Caco-2 (cell line): ENCODE data around the gene KIF6. TPM values are rescaled to one million over a fixed set of nuclear protein-coding genes. Genes with fewer than 3 reads are reported as not detected.

ENCODE experiments used
- BruUV-seq: library from RNA; stranded (reverse); fragments of 400-500 nt; replicated peaks from 2 replicates; lab custom pipeline; 2021; lab: Mats Ljungman, UMichigan
- CTCF ChIA-PET: fragments of 300-600 bp; sonication (Branson Sonifier 250); formaldehyde crosslinking; loops from one replicate; lab custom pipeline; 2022; ENCODE audit warnings: antibody characterized with exemption; lab: Charles Lee
- POLR2A ChIA-PET: fragments of 300-600 bp; sonication (Branson Sonifier 250); formaldehyde crosslinking; loops from one replicate; lab custom pipeline; 2022; ENCODE audit warnings: antibody characterized with exemption; lab: Charles Lee
- DNase-seq, 2 experiments: peaks; one replicate each; pipeline versions ENCODE4 v3.0.0 to v3.0.0-alpha.2; 2020 to 2022
- H3K27me3 ChIP-seq: replicated peaks from 2 replicates; pipeline ENCODE4 v1.6.0; 2011; ENCODE audit warnings: low read length; ENCODE audit not compliant: control insufficient read depth, insufficient read depth
- H3K36me3 ChIP-seq: 2 replicates; pipeline ENCODE4 v1.5.1; 2011; ENCODE audit warnings: low read length; ENCODE audit not compliant: control insufficient read depth, insufficient read depth
- H3K4me1 ChIP-seq: fragments of 250-450 bp; sonication (Bioruptor Pico); 2 replicates; pipeline ENCODE4 v1.5.1; 2020; ENCODE audit warnings: mild to moderate bottlenecking
- H3K4me3 ChIP-seq: 2 replicates; pipeline ENCODE4 v1.5.1; 2011; ENCODE audit warnings: low read depth, mild to moderate bottlenecking, control low read depth, low read length
- H3K9me3 ChIP-seq: fragments of 250-450 bp; sonication (Bioruptor Pico); 2 replicates; pipeline ENCODE4 v1.5.1; 2020; ENCODE audit warnings: mild to moderate bottlenecking, moderate library complexity
- H3K27ac Mint-ChIP-seq: one replicate; pipeline ENCODE4 v1.8.0; 2022; ENCODE audit warnings: mixed read lengths; ENCODE audit not compliant: unreplicated experiment
- H3K27me3 Mint-ChIP-seq: one replicate; pipeline ENCODE4 v1.8.0; 2022; ENCODE audit warnings: mixed read lengths; ENCODE audit not compliant: insufficient read depth, unreplicated experiment
- H3K36me3 Mint-ChIP-seq: one replicate; pipeline ENCODE4 v1.8.0; 2022; ENCODE audit warnings: mild to moderate bottlenecking, mixed read lengths; ENCODE audit not compliant: insufficient read depth, unreplicated experiment
- H3K4me1 Mint-ChIP-seq: one replicate; pipeline ENCODE4 v1.8.0; 2022; ENCODE audit warnings: low read depth, mixed read lengths; ENCODE audit not compliant: unreplicated experiment
- H3K4me3 Mint-ChIP-seq: one replicate; pipeline ENCODE4 v1.8.0; 2022; ENCODE audit warnings: mild to moderate bottlenecking, moderate library complexity, mixed read lengths; ENCODE audit not compliant: unreplicated experiment
- H3K9me3 Mint-ChIP-seq: one replicate; pipeline ENCODE4 v1.8.0; 2022; ENCODE audit warnings: mixed read lengths; ENCODE audit not compliant: unreplicated experiment
- intact Hi-C: fragments of 100-400 bp; cut with micrococcal nuclease; formaldehyde crosslinking; loops from one replicate; pipeline ENCODE4 v1.10.0; 2022; ENCODE audit not compliant: unreplicated experiment
- total RNA-seq: library from RNA; stranded (reverse); gene quantifications from 2 replicates; pipeline ENCODE4 v1.2.3, GENCODE V29; 2022
- TF ChIP-seq, protein P1 (sequence below), 2 experiments: fragments of 200-600 bp in 1 of 2; IDR thresholded peaks; 1 replicate in 1 of 2; 2 replicates in 1 of 2; pipeline versions ENCODE4 v1.5.1 to v1.8.0; 2011 to 2022; ENCODE audit warnings: antibody characterized with exemption in 1 of 2, control low read depth in 1 of 2, inconsistent platforms in 1 of 2, low read depth in 1 of 2, low read length in 1 of 2, mild to moderate bottlenecking in 1 of 2, moderate library complexity in 1 of 2; ENCODE audit not compliant: insufficient read depth in 1 of 2, severe bottlenecking in 1 of 2, unreplicated experiment in 1 of 2

Gene KIF6
- total RNA-seq, 1 experiment from 2014 or later, result not detected

DNA sequence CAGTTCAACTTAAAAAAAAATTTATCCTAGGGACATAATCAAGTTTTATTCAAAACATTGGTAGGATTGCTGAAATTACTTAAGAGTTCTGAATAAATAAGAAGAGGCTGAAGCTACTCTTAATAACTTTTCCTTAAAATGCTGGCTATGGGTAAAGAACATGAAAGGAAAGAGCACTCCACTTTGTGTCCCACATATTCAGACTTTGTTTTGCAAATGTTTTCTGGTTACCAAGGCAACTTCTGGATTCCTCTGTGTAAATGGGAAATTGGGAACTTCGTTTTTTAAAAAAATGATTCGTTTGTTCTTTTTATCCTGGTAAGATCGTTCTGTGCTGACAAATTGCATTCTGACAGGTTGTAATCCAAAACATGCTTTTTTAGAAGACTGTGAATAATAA, 115.0 kb downstream of the KIF6 start:
- H3K4me1 Mint-ChIP-seq, result no peaks in the 10 kb centered on the region
- H3K27ac Mint-ChIP-seq, result no peak overlapping the region
- DNase-seq, result no peak
- H3K36me3 Mint-ChIP-seq, result no peaks in the 10 kb centered on the region
- Histone ChIP-seq H3K4me1 (no peaks in the 10 kb centered on the region), H3K36me3 (no peaks in the 10 kb centered on the region), H3K27me3 (no peaks in the 10 kb centered on the region), H3K9me3 (no peaks in the 10 kb centered on the region), H3K4me3 (no peak overlapping the region)
- no peaks in the 10 kb centered on the region for H3K9me3 Mint-ChIP-seq
- no TSS peak for BruUV-seq
- intact Hi-C loops, result no loop called here
- TF ChIP-seq, protein P1, sequence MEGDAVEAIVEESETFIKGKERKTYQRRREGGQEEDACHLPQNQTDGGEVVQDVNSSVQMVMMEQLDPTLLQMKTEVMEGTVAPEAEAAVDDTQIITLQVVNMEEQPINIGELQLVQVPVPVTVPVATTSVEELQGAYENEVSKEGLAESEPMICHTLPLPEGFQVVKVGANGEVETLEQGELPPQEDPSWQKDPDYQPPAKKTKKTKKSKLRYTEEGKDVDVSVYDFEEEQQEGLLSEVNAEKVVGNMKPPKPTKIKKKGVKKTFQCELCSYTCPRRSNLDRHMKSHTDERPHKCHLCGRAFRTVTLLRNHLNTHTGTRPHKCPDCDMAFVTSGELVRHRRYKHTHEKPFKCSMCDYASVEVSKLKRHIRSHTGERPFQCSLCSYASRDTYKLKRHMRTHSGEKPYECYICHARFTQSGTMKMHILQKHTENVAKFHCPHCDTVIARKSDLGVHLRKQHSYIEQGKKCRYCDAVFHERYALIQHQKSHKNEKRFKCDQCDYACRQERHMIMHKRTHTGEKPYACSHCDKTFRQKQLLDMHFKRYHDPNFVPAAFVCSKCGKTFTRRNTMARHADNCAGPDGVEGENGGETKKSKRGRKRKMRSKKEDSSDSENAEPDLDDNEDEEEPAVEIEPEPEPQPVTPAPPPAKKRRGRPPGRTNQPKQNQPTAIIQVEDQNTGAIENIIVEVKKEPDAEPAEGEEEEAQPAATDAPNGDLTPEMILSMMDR (IDR thresholded peaks at IDR 0.05; ENCODE audit: insufficient read depth in 1 of 2, low read depth in 1 of 2, low read length in 1 of 2, severe bottlenecking in 1 of 2, unreplicated experiment in 1 of 2), result no peak
- ChIA-PET POLR2A (no interaction called here), CTCF (interaction anchor here (0.6 kb wide), 1 partner anchor 116 kb away, joined by 3 read pairs; no protein-coding TSS in a partner anchor)
- H3K27me3 Mint-ChIP-seq, result peaks cover 21% of the 10 kb centered on the region
- no peak overlapping the region for H3K4me3 Mint-ChIP-seq

DNA sequence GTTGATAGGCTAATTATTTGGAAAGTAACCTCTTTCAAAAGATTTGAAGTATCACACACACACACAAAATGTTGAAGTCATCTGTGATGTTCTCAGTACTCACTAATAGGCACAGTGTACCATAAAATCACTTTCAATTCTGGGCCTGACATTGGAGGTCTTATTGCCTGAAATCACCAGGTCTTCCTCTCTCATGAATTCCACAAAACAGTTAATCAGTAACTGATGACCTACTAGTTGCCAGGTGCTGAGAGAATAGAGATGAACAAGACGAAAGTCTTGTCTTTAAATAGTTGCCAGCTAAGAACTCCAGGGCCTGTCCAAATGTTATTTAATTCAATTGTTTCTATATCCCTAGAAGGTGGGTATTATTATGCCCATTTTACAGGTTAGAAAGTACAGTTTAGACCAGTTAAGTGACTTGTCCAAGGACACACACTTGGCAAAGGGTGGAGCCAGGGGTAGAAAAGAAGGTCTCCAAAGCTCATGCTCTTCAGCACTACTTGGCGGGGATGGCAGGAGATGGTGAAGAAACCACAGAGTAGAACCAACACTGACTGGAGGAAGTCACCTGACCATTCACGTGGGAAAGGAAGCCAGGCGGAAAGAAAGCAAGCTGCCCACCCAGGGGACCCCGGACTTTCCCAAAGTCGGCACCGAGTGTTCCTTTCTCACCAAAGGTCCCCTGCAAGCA, 116.4 kb downstream of the KIF6 start:
- ChIA-PET CTCF (no interaction called here), POLR2A (no interaction called here)
- intact Hi-C loops, result no loop called here
- peaks cover 19% of the 10 kb centered on the region for H3K27me3 Mint-ChIP-seq
- H3K4me3 ChIP-seq, result no peak overlapping the region
- no TSS peak for BruUV-seq
- H3K4me1 ChIP-seq, result no peaks in the 10 kb centered on the region
- no peak overlapping the region for H3K4me3 Mint-ChIP-seq
- no peaks in the 10 kb centered on the region for H3K36me3 Mint-ChIP-seq
- no peaks in the 10 kb centered on the region for H3K9me3 ChIP-seq
- H3K9me3 Mint-ChIP-seq, result no peaks in the 10 kb centered on the region
- no peak for DNase-seq
- H3K27me3 ChIP-seq, result no peaks in the 10 kb centered on the region
- no peaks in the 10 kb centered on the region for H3K36me3 ChIP-seq
- no peaks in the 10 kb centered on the region for H3K4me1 Mint-ChIP-seq
- H3K27ac Mint-ChIP-seq, result no peak overlapping the region
- TF ChIP-seq, protein P1 (IDR thresholded peaks at IDR 0.05; ENCODE audit: insufficient read depth in 1 of 2, low read depth in 1 of 2, low read length in 1 of 2, severe bottlenecking in 1 of 2, unreplicated experiment in 1 of 2), result no peak

DNA sequence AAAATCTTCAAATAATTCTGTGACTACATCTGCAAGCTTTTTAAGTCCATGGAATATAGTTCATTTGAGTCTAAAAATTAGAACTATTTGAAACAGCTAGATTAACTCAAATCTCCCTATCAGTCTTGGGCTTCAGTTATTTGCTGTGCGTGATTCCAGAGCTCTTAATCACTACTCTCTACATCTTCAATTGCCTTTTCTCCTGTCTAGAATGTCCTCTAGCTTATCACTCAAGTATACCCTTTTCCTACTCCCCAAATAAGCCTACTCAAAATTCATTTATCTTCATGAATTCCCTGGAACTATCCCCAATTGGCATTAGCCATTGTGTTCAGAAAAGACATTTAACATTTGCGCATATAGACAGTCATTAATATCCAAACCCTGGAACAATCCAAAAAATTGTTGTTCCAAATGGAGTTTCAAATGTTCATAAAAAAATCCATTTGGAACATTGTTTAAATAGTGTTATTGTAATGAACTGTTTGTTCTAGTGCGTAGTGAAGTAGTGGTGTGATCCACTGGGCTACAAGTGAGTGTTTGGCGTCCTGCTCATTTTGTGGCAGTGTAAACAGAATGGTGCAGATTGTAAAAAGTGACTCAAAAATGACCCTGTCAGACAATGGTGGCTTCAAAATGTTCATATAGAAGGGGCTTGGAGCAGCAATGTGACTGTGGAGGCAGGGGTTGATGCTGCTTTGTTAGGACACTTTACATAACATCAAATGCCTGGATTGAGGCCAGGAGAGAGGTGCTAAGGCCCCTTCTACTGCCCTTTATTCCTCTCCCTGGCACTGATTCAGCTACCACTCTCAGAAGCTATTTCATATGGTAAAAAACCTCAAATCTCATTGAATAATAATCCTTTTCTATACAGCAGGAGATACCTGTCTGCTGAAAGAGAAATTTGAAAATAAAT, 122.3 kb downstream of the KIF6 start:
- no peaks in the 10 kb centered on the region for H3K27me3 ChIP-seq
- no peaks in the 10 kb centered on the region for H3K36me3 Mint-ChIP-seq
- TF ChIP-seq, protein P1 (IDR thresholded peaks at IDR 0.05; ENCODE audit: insufficient read depth in 1 of 2, low read depth in 1 of 2, low read length in 1 of 2, severe bottlenecking in 1 of 2, unreplicated experiment in 1 of 2), result no peak
- no peaks in the 10 kb centered on the region for H3K4me1 Mint-ChIP-seq
- no TSS peak for BruUV-seq
- H3K36me3 ChIP-seq, result no peaks in the 10 kb centered on the region
- H3K9me3 Mint-ChIP-seq, result no peaks in the 10 kb centered on the region
- no peak overlapping the region for H3K4me3 ChIP-seq
- peaks cover 26% of the 10 kb centered on the region for H3K27me3 Mint-ChIP-seq
- no peaks in the 10 kb centered on the region for H3K4me1 ChIP-seq
- no peak overlapping the region for H3K4me3 Mint-ChIP-seq
- ChIA-PET CTCF (no interaction called here), POLR2A (interaction anchor here (0.5 kb wide), 1 partner anchor 22 kb away, joined by 5 read pairs; no protein-coding TSS in a partner anchor)
- intact Hi-C loops, result no loop called here
- H3K9me3 ChIP-seq, result no peaks in the 10 kb centered on the region
- DNase-seq, result no peak
- no peak overlapping the region for H3K27ac Mint-ChIP-seq
